GM18907 (cell line): ENCODE data around the gene CD58.

Experiments
- ATAC-seq: cut with Tn5 transposase; IDR thresholded peaks from one replicate; pipeline ENCODE4 v1.9.1; 2021; ENCODE audit warnings: mild to moderate bottlenecking, moderate library complexity; ENCODE audit not compliant: unreplicated experiment

CD58 gene

DNA sequence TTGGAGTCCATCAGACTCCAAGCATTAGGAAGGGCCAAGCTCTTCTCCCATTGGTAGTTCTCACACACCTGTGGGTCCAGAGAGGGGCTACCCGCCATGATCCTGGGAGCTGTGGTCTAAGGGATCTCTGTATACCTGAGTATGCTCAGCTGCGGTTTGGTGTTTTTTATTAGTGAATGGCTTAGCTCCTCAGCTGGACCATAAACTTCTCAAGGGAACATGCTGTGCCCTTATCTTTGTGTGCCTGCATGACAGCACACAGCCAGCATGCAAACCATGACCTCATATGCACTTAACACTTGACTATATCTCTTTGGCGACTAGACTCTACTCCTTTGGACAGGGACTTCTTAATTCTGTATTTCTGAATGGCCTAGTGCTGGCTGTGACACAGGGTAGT lies 94.5 kb downstream of the CD58 start:
- no peak for ATAC-seq

DNA sequence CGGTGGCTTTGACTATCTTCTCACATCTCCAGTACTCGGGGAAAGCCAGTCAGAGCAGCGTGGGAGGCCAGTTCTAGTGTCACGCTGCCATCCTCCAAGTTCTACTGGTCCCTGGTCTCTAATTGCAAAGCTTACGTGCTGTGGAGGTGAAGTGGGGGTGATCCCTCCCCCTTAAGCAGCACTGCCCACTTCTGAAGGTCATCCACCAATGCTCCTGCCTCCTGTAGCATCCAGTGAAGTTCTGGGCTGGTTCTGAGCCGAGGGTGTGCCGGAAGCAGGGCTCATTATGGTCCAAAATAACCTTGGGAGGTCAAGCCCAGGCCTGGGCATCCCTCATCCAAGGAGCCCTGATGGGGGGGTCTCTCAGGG lies 95.0 kb downstream of the CD58 start:
- ATAC-seq = no peak

DNA sequence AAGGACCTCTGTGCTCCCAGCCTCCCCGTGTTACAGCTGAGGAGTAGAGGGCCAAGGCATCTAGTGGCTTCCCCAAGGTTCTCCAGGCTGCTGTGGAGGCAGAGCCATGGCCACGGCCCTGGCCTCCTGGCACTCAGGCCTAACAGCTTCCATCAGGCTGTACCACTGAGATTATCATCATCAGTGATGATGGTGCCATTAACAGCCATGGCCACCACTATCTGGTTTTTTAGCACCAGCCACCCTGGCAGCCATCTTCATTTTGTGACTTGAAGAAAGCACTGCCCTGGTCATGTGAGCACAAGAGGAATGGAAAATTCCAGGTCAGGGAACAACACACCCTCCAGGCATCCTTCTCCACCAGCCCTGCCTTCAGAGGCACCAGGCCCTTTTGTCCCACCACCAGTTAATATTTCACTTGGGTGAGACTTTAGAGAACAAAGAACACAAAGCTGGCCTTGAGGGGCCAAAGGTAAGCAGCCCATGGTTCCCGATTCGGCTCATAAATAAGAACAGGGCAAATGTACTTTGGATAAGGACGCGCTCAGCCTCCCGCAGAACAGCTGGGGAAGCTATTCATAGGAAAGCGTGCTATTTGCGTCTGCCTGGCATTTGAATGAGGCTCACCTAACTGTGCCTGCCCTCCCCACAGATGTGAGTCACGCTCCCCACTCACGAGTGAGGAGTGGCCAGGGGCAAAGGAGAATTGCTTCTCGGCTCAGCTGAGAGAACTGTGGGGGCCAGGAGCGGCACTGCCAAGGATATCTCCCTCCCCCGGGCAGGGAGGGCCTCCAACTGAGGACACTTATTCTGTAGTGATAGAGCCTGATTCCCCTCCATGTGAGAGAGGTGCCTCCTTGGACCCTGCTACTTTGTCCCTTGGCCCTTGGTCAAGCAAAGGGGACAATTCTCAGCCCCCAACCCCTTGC lies 95.6 kb downstream of the CD58 start:
- no peak for ATAC-seq

DNA sequence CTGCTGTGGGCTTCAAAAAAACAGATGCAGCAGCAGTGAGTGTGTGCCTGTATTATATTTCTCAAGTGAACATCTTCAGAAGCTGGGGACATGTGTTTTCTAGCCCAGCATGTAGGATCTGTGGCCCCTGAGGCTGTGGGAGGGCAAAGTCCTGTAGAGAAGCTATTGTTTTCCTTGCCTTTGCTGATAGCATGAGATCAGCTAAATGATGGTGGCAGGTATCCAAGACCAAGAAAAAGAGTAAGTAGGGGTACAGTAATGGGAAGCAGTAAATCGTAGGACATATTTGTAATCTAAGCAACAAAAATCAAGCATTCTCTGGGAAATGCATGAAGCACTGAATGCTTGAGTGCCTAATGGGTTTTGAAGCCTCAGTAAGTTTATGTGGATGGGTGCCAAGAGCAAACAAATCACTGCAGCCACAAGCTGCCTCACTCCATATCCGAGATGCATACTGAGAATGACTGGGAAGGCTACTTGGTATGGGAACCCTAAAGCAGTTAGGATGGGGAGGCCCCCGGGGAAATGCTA lies 98.3 kb downstream of the CD58 start:
- ATAC-seq = no peak

DNA sequence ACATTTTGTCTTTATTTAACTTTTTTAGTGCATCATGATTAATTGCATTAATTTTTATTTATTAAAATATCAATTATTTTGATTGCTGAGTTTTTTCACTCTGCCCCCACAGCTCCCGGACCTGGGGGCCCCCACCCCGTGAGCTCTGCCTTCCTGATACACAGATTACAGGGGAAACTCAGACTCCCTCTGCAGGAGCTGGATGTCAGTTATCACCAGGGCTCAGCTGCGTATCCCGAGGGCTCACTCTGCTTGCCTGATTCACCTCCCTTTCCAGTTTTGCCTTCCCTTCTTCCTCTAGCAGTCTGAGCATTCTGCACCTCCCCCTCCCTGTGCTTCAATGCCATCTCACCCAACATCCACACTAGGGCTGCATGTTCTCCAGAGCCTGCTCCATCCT lies 99.6 kb downstream of the CD58 start:
- no peak for ATAC-seq

DNA sequence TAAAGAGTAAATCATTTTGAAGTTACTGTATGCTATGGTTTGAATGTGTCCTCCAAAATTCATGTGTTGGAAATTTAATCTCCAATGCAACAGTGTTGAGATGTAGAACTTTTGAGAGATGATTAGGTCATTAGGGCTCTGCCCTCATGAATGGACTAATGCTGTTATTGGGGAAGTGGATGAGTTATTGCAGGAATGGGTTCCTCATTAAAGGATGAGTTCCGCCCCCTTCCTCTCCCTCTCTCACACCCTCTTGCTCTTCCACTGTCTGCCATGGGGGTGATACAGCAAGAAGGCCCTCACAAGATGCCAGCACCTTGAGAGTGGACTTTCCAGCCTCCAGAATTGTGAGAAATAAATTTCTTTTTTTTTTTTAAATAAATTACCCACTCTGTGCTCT lies 100.2 kb downstream of the CD58 start:
- no peak for ATAC-seq

DNA sequence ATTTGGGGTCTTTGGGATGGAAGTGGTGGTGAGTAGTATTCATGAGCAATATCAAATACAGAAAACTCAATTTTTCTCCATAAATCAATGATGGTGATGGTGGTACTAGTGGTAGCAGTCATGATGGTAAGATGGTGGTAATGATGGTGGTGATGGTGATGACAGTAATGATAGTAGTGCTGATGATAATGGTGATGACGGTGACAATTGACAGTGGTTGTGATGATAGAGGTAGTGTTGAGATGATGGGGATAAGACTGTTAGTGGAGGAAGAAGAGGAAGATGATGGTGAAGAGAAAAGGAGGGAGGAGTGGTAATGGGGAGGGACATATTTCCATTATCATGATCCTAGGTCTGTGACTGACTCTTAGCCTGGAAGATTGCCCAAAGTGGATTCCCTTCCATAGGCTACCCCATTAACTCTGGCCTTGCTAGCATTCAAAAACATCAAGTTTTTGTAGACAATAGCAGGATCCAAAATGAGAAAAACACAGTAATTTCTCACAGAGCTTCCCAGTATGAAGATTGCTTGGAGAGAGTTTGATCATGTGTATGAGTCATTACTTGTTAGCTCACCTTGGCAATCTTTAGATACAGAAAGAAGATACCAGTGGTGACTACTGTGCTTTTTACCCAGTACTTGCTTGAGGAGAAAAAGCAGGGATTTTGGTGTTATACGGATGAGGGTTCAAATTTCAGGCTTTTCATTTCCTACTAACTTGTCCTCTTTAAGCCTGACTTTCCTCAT lies 103.8 kb downstream of the CD58 start:
- ATAC-seq = no peak

DNA sequence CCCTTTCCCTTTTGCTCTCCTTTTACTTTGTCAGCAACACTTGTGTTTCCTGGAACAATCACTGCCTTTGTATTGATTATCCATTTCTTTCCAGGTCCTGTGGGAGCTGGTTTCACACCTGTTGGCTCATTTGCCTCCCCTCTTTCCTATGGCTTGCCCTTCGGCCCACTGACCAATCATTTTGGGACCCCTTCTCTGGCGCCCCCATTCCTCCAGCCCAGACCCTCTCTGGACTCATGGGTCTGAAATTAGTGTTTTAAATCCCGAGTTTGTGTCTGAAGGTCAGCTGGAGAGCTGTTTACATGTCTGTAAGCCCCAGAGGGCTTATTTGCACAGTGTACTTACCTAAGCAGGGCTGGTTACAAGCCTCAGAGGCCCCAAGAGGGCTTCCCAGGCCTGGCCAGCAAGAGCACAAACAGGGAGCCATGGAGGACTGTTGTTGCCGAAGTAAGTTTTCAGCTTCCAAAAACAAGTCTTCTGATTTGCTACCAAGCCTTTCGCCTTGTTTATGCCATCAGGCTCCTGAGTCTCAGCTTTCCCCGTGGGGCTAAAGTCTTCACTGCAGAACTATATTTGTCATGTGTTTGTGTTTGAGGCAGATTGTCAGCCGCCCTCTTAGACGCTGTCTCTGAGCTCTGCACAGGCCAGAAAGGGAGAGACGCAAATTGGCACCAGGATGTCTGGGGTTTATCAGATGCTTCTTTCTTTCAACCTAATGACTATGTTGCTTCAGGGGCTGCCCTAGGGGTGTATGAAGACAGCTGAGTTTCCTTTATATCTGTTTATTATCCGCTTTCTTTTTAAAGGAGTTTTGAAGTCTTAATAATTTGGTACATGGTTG lies 104.8 kb downstream of the CD58 start:
- ATAC-seq = no peak

DNA sequence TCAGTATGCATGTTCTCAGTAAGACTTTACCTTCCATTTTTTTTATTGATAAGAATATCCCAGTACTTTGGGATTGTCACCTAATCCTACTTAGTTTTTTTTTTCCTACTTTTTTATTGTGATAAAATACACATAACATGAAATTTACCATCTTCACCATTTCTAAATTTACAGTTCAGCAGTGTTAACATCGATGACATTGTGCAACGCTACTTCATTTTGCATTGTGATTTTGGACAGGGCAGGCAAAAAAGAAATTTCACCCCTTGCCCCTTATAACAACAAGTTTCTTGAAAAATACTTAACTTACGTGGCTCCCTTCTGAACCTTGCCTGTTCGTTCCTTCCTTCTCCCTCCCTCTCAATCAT lies 105.4 kb downstream of the CD58 start:
- ATAC-seq = no peak
